GM21529 (cell line): ENCODE measurements around the gene GASK1A.

Experiments used
- ATAC-seq: cut with Tn5 transposase; IDR thresholded peaks from one replicate; pipeline ENCODE4 v1.9.1; 2021; ENCODE audit not compliant: unreplicated experiment

Gene GASK1A

GRCh38 chr3:42982645-42983412 lies 3.7 kb downstream of the GASK1A start:
- ATAC-seq: no peak

GRCh38 chr3:42983927-42984326 lies 4.8 kb downstream of the GASK1A start:
- ATAC-seq: no peak

GRCh38 chr3:42984701-42985100 lies 5.6 kb downstream of the GASK1A start:
- no peak for ATAC-seq

- ATAC-seq: no peak
Measured at GRCh38 chr3:42988097-42988496, 9.0 kb downstream of the GASK1A start.

- ATAC-seq: no peak
Measured at GRCh38 chr3:42988566-42988965, 9.5 kb downstream of the GASK1A start.

- no peak for ATAC-seq
Measured at GRCh38 chr3:42991341-42992315, 12.5 kb downstream of the GASK1A start.

GRCh38 chr3:42994595-42994994 lies 15.5 kb downstream of the GASK1A start:
- no peak for ATAC-seq

GRCh38 chr3:42996021-42996420 lies 16.9 kb downstream of the GASK1A start:
- no peak for ATAC-seq

GRCh38 chr3:42996633-42997075 lies 17.5 kb downstream of the GASK1A start:
- no peak for ATAC-seq

GRCh38 chr3:42999212-42999611 lies 20.1 kb downstream of the GASK1A start:
- no peak for ATAC-seq

- no peak for ATAC-seq
Measured at GRCh38 chr3:42999632-43000031, 20.5 kb downstream of the GASK1A start.

GRCh38 chr3:43000387-43000786 lies 21.3 kb downstream of the GASK1A start:
- ATAC-seq: no peak

GRCh38 chr3:43001094-43001553 lies 22.0 kb downstream of the GASK1A start:
- no peak for ATAC-seq

GRCh38 chr3:43001556-43002121 lies 22.5 kb downstream of the GASK1A start:
- no peak for ATAC-seq

GRCh38 chr3:43004282-43004681 lies 25.2 kb downstream of the GASK1A start:
- no peak for ATAC-seq

GRCh38 chr3:43005253-43005652 lies 26.1 kb downstream of the GASK1A start:
- ATAC-seq: no peak

- no peak for ATAC-seq
Measured at GRCh38 chr3:43005981-43006380, 26.9 kb downstream of the GASK1A start.

GRCh38 chr3:43006825-43007224 lies 27.7 kb downstream of the GASK1A start:
- ATAC-seq: no peak

GRCh38 chr3:43009547-43009946 lies 30.4 kb downstream of the GASK1A start:
- ATAC-seq: no peak

GRCh38 chr3:43010638-43011037 lies 31.5 kb downstream of the GASK1A start:
- no peak for ATAC-seq

GRCh38 chr3:43011638-43012037 lies 32.5 kb downstream of the GASK1A start:
- ATAC-seq: no peak
